A549 (cell line): ENCODE results near the gene PHF21B. TPM values are rescaled to one million over a fixed set of nuclear protein-coding genes. Genes with fewer than 3 reads are reported as not detected.
"Not testable (repeated sequence)": the region's sequence is repeated elsewhere in the genome, so short reads cannot be mapped to it uniquely, and the experiment has no call there.

Source experiments
- ATAC-seq, 2 experiments: fragments of 200-7000 bp in 1 of 2; fragments of >200 bp in 1 of 2; cut with Nextera tagmentation in 1 of 2; cut with Tn5 transposase in 1 of 2; 3 replicates each; pipeline versions ENCODE4 v1.8.0 to v1.9.1; 2018 to 2020; ENCODE audit warnings: mild to moderate bottlenecking in 1 of 2, moderate library complexity in 1 of 2
- CTCF ChIA-PET: fragments of 300-600 bp; sonication (Branson Sonifier 250); formaldehyde crosslinking; extraction: SDS; loops from one replicate; lab custom pipeline; 2021; ENCODE audit warnings: antibody characterized with exemption, inconsistent platforms; lab: Yijun Ruan, JAX
- POLR2A ChIA-PET: fragments of 350-600 bp; formaldehyde crosslinking; extraction: SDS; loops from one replicate; lab custom pipeline; 2021; ENCODE audit warnings: antibody characterized with exemption, inconsistent platforms; lab: Yijun Ruan, JAX
- DNase-seq, 2 experiments: peaks; one replicate each; pipeline versions ENCODE4 v3.0.0 to v3.0.0-alpha.2; 2011 to 2016; ENCODE audit warnings: low read depth in 1 of 2, low spot score in 1 of 2
- FAIRE-seq: peaks from 2 replicates; lab custom pipeline; 2011; peaks lifted over from hg19 to GRCh38; lab: Jason Lieb, UNC
- H3K27ac ChIP-seq, 2 experiments: fragments of >200 bp; sonication (Bioruptor Twin); formaldehyde crosslinking; 3 replicates each; pipeline ENCODE4 v1.5.1; 2016 to 2017
- H3K4me1 ChIP-seq: fragments of >200 bp; sonication (Bioruptor Twin); formaldehyde crosslinking; 3 replicates; pipeline ENCODE4 v1.6.1; 2016
- H3K4me2 ChIP-seq: fragments of >200 bp; sonication (Bioruptor Twin); formaldehyde crosslinking; 3 replicates; pipeline ENCODE4 v1.6.1; 2016
- H3K4me3 ChIP-seq: fragments of >200 bp; sonication (Bioruptor Twin); formaldehyde crosslinking; 3 replicates; pipeline ENCODE4 v1.5.1; 2016
- H3K9me3 ChIP-seq: fragments of >200 bp; sonication (Bioruptor Twin); formaldehyde crosslinking; 3 replicates; pipeline ENCODE4 v1.6.1; 2016
- BCL3 ChIP-seq: fragments of >200 bp; sonication (Bioruptor Twin); formaldehyde crosslinking; IDR thresholded peaks from 3 replicates; pipeline ENCODE4 v1.6.1; 2016
- CHD2 ChIP-seq: fragments of 150-350 bp; IDR thresholded peaks from 2 replicates; pipeline ENCODE4 v1.6.1; 2014; ENCODE audit warnings: low read length; ENCODE audit not compliant: partially characterized antibody
- CHD4 ChIP-seq: fragments of 200-600 bp; sonication (generic); IDR thresholded peaks from 2 replicates; pipeline ENCODE4 v1.6.1; 2016; ENCODE audit warnings: antibody characterized with exemption, mild to moderate bottlenecking, borderline replicate concordance
- E2F6 ChIP-seq: IDR thresholded peaks from 2 replicates; pipeline ENCODE4 v1.6.1; 2012; ENCODE audit warnings: low read depth, borderline replicate concordance
- EHF ChIP-seq: fragments of 250-450 bp; sonication (Bioruptor Pico); IDR thresholded peaks from 2 replicates; pipeline ENCODE4 v1.5.0; 2020; ENCODE audit warnings: mild to moderate bottlenecking
- FOXS1 ChIP-seq: fragments of 250-450 bp; sonication (Bioruptor Pico); IDR thresholded peaks from 2 replicates; pipeline ENCODE4 v1.5.0; 2020; ENCODE audit warnings: mild to moderate bottlenecking, moderate library complexity
- HDAC2 ChIP-seq: fragments of 200-600 bp; sonication (generic); IDR thresholded peaks from 2 replicates; pipeline ENCODE4 v1.6.1; 2016
- HEYL ChIP-seq: fragments of 250-450 bp; sonication (Bioruptor Pico); IDR thresholded peaks from 2 replicates; pipeline ENCODE4 v1.8.0; 2021; ENCODE audit warnings: mild to moderate bottlenecking, moderate library complexity
- JUNB ChIP-seq: fragments of >200 bp; sonication (Bioruptor Twin); formaldehyde crosslinking; IDR thresholded peaks from 2 replicates; pipeline ENCODE4 v1.6.1; 2016
- MAZ ChIP-seq: fragments of 150-350 bp; IDR thresholded peaks from 2 replicates; pipeline ENCODE4 v1.6.1; 2014; ENCODE audit warnings: antibody characterized with exemption, low read depth, low read length, borderline replicate concordance
- MYC ChIP-seq: IDR thresholded peaks from 2 replicates; pipeline ENCODE4 v1.6.1; 2012; ENCODE audit warnings: mild to moderate bottlenecking, inconsistent platforms, low read length, improper control_type of control experiment, borderline replicate concordance
- RAD21 ChIP-seq, 2 experiments: fragments of >200 bp in 1 of 2; sonication (Bioruptor Twin) in 1 of 2; formaldehyde crosslinking in 1 of 2; IDR thresholded peaks in 1 of 2; conservative IDR thresholded peaks in 1 of 2; 2 replicates in 1 of 2; 3 replicates in 1 of 2; pipeline ENCODE4 v1.6.1; 2012 to 2018; ENCODE audit warnings: inconsistent platforms in 1 of 2
- RCOR1 ChIP-seq: fragments of 150-350 bp; IDR thresholded peaks from 2 replicates; pipeline ENCODE4 v1.6.1; 2014; ENCODE audit warnings: antibody characterized with exemption, low read length, low read depth
- USF2 ChIP-seq: fragments of 450-650 bp; IDR thresholded peaks from 2 replicates; pipeline ENCODE4 v1.6.1; 2014; ENCODE audit warnings: antibody characterized with exemption
- ZC3H11A ChIP-seq: fragments of 450-650 bp; IDR thresholded peaks from 2 replicates; pipeline ENCODE4 v1.6.1; 2014; ENCODE audit warnings: antibody characterized with exemption, mild to moderate bottlenecking
- ZFP36 ChIP-seq: fragments of 450-650 bp; IDR thresholded peaks from 2 replicates; pipeline ENCODE4 v1.6.1; 2014; ENCODE audit warnings: borderline replicate concordance; ENCODE audit not compliant: partially characterized antibody
- ZSCAN20 ChIP-seq: fragments of 250-450 bp; sonication (Bioruptor Pico); IDR thresholded peaks from 2 replicates; pipeline ENCODE4 v1.8.0; 2022; ENCODE audit warnings: mild to moderate bottlenecking, moderate library complexity
- WGBS: methylation state at CpG from one replicate; pipeline ENCODE4 v1.1.6; 2017; ENCODE audit errors: missing lambda C conversion rate; 5-methylcytosine and 5-hydroxymethylcytosine counted together
- polyA plus RNA-seq, 4 experiments: library from polyadenylated mRNA; depleted of rRNA in 3 of 4; stranded (reverse); fragments of >200 nt; fragmentation: RNase III in 1 of 4; extraction: RNeasy Plus Mini Kit Qiagen cat#74134 plus additional on column Dnase treatment in 1 of 4; gene quantifications; 2 replicates in 3 of 4; 3 replicates in 1 of 4; pipeline ENCODE4 v1.2.3, GENCODE V29; 2011 to 2017
- TF ChIP-seq, protein P1 (sequence below): fragments of 250-450 bp; sonication (Bioruptor Pico); IDR thresholded peaks from 2 replicates; pipeline ENCODE4 v1.5.0; 2021; ENCODE audit warnings: mild to moderate bottlenecking, moderate library complexity, borderline replicate concordance

The PHF21B gene
- polyA plus RNA-seq, 2 of the 4 experiments (the other 2 are of a cell fraction): 0.50 to 0.70 TPM

DNA sequence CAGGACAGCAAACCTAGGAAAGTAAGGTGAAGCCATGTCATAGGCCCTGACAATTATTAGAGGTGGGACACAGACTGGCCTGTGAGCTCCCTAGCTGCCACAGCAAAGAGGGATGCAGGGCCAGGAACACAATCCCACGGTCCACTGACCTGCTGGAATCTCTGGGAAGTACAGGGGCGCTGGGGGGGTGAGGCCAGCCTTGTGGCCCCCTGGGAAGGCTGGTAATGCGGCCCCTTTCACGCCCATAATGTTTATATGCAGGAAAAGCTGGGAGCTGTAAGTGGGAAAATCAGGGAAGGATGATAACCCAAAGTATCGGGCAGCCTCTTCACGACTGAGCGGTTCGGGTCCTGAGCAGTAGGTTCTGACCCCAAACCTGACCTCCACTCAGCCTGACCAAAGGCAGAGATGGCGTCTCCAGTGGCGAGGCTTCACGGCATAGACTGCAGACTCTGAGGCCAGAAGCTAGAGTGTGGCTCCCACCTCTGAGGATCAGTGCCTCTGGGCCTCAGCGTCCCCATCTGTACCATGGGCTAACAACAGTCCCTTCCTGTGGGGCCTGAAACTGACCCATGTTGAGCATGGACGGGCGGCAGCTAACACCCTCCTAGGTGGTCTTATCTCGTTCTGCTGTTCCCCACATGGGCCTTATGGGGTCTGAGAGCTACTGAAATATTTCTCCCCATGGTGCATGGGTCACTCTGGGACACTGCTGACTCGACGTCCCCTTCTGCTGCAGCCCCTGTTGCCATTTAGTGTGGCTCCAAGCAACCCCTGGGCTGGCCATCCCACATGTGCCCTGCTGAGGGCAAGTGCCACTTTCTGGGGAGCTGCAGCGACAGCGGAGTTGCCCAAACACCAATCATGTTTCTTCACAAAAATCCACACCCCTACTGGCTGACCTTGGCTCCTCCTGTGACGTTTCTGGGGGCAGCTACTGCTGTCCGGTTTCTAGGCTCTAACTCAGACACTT lies 101.8 kb downstream of the PHF21B start:
- Histone ChIP-seq H3K4me1 (no peaks in the 10 kb centered on the region), H3K27ac (no peak overlapping the region), H3K9me3 (no peaks in the 10 kb centered on the region), H3K4me3 (no peak overlapping the region), H3K4me2 (no peak overlapping the region)
- POLR2A ChIA-PET: no interaction called here
- ATAC-seq (no peak), FAIRE-seq (no peak), DNase-seq (no peak)
- TF ChIP-seq ZSCAN20 (CRISPR knock-in tag): no peak
- TF ChIP-seq EHF (CRISPR knock-in tag): no peak
- no peak for TF ChIP-seq ZC3H11A
- no peak for TF ChIP-seq JUNB
- no peak for TF ChIP-seq CHD4
- no peak for TF ChIP-seq E2F6
- no peak for TF ChIP-seq RAD21 (conservative IDR thresholded peaks at IDR 0.05 in 1 of 2, IDR thresholded peaks at IDR 0.05 in 1 of 2)
- no peak for TF ChIP-seq MAZ
- no peak for TF ChIP-seq USF2
- 55% methylated on average over 9 of the region's 21 CpGs for WGBS
- CTCF ChIA-PET: interaction anchor here (1.5 kb wide), 1 partner anchor 49 kb away, joined by 3 read pairs; no protein-coding TSS in a partner anchor

GRCh38 chr22:44906999-44907644 lies 102.7 kb downstream of the PHF21B start:
- ATAC-seq: no peak
- no peak for TF ChIP-seq MYC
- TF ChIP-seq, all 56 proteins: peak for 0
- no peaks in the 10 kb centered on the region for H3K4me1 ChIP-seq
- 91% methylated on average over 11 of the region's 18 CpGs for WGBS
- DNase-seq: no peak
- FAIRE-seq: no peak
- no peak overlapping the region for H3K27ac ChIP-seq
- CTCF ChIA-PET: no interaction called here
- H3K4me2 ChIP-seq: no peak overlapping the region
- H3K9me3 ChIP-seq: 0 out of 3 replicates have a peak, but pooled peaks cover 4% of the 10 kb centered on the region
- POLR2A ChIA-PET: no interaction called here
- H3K4me3 ChIP-seq: no peak overlapping the region

DNA sequence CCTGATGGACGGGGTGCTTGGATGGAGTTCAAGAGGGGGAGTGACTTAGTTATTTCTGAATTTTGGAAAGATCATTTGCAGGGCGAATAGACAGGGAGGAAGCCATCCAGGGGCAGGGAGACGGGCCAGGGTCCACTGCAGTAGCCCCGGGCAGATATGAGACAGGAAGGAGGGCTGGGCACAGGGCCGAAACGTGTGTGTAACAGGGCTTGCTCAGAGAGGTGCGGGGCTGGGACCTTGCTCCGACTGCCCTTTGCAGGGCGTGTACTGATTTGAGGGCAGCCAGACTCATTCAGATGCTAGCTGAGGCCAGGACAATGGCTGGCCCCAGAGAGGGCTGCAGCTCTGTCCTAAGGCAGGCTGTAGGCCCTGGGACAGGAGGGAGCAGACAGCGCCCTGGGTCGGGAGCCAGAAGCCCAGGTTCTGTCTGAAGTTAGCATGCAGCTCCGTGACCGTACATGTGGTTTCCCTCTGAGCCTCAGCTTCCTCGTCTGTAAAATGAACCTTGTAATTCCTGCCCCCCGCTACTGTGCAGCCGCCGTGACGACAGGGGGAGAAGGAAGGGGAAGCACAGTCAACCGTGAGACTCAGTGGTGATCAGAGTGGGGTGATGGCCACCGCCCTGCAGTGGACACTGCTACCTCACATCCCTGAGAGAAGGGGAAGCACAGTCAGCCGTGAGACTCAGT lies 103.4 kb downstream of the PHF21B start:
- POLR2A ChIA-PET: no interaction called here
- TF ChIP-seq BCL3: no peak
- no peak for TF ChIP-seq FOXS1 (CRISPR knock-in tag)
- TF ChIP-seq HEYL (CRISPR knock-in tag): no peak
- no peak for TF ChIP-seq CHD2
- TF ChIP-seq HDAC2: no peak
- no peak for TF ChIP-seq ZFP36
- TF ChIP-seq, protein P1, sequence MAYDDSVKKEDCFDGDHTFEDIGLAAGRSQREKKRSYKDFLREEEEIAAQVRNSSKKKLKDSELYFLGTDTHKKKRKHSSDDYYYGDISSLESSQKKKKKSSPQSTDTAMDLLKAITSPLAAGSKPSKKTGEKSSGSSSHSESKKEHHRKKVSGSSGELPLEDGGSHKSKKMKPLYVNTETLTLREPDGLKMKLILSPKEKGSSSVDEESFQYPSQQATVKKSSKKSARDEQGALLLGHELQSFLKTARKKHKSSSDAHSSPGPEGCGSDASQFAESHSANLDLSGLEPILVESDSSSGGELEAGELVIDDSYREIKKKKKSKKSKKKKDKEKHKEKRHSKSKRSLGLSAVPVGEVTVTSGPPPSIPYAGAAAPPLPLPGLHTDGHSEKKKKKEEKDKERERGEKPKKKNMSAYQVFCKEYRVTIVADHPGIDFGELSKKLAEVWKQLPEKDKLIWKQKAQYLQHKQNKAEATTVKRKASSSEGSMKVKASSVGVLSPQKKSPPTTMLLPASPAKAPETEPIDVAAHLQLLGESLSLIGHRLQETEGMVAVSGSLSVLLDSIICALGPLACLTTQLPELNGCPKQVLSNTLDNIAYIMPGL (CRISPR knock-in tag): no peak
- TF ChIP-seq RCOR1: no peak
- H3K4me1 ChIP-seq: no peaks in the 10 kb centered on the region
- WGBS: 85% methylated on average over 21 of the region's 21 CpGs
- H3K27ac ChIP-seq: no peak overlapping the region
- no peak overlapping the region for H3K4me2 ChIP-seq
- DNase-seq (no peak), ATAC-seq (no peak), FAIRE-seq (no peak)
- H3K9me3 ChIP-seq: peaks cover 11% of the 10 kb centered on the region
- CTCF ChIA-PET: interaction anchor here (0.5 kb wide), 1 partner anchor 78 kb away, joined by 4 read pairs; no protein-coding TSS in a partner anchor
- H3K4me3 ChIP-seq: no peak overlapping the region

GRCh38 chr22:44904492-44905152 lies 105.2 kb downstream of the PHF21B start:
- FAIRE-seq, POLR2A ChIA-PET: not testable (repeated sequence)
- CTCF ChIA-PET: interaction anchor here (0.7 kb wide), 1 partner anchor 1539 kb away, joined by 3 read pairs; no protein-coding TSS in a partner anchor

More at GRCh38 chr22:44904492-44905152, 105.2 kb downstream of the PHF21B start:
- H3K27ac ChIP-seq, ATAC-seq, H3K4me1 ChIP-seq, DNase-seq, H3K4me3 ChIP-seq, H3K4me2 ChIP-seq: not testable (repeated sequence)
- 14% methylated on average over 3 of the region's 5 CpGs for WGBS
- peaks cover 18% of the 10 kb centered on the region for H3K9me3 ChIP-seq
